ENCODE results near the gene CYS1.
A peak's percentile ranks its signal among the peaks of the same experiment; 100 is the strongest.
"Not testable (repeated sequence)": the region's sequence is repeated elsewhere in the genome, so short reads cannot be mapped to it uniquely, and the experiment has no call there.

Gene CYS1

GRCh38 chr2:10120158-10120876, 40.1 kb upstream of the CYS1 start:
- Histone ChIP-seq H3K4me1 (ENCODE audit: control insufficient read depth, insufficient read depth, low read length) (peaks cover 20% of the 10 kb centered on the region), H3K9ac (ENCODE audit: low read length in 2 of 2) (peak overlapping the region; percentile 62), H3K9me3 (ENCODE audit: control insufficient read depth in 2 of 2, low read length in 2 of 2) (no peaks in the 10 kb centered on the region), H3K4me3 (ENCODE audit: low read length in 2 of 2) (peak overlapping the region; percentile 59 to 85), H3K27ac (ENCODE audit: low read length) (no peak overlapping the region), H3K36me3 (ENCODE audit: control insufficient read depth in 2 of 2, insufficient read depth in 2 of 2, low read length in 2 of 2) (no peaks in the 10 kb centered on the region), H3K27me3 (ENCODE audit: control insufficient read depth in 1 of 2, insufficient read depth in 2 of 2, low read length in 2 of 2) (peaks cover 11% of the 10 kb centered on the region in 2 donors)

- Histone ChIP-seq H3K27me3 (ENCODE audit: control insufficient read depth in 1 of 2, insufficient read depth in 2 of 2, low read length in 2 of 2) (peaks cover 11% of the 10 kb centered on the region in 2 donors), H3K36me3 (ENCODE audit: control insufficient read depth in 2 of 2, insufficient read depth in 2 of 2, low read length in 2 of 2) (no peaks in the 10 kb centered on the region), H3K9me3 (ENCODE audit: control insufficient read depth in 2 of 2, low read length in 2 of 2) (no peaks in the 10 kb centered on the region), H3K9ac (ENCODE audit: low read length in 2 of 2) (no peak overlapping the region), H3K4me1 (ENCODE audit: control insufficient read depth, insufficient read depth, low read length) (peaks cover 20% of the 10 kb centered on the region), H3K27ac (ENCODE audit: low read length) (no peak overlapping the region), H3K4me3 (ENCODE audit: low read length in 2 of 2) (peak overlapping the region; percentile 59 to 85)
These were observed 39.5 kb upstream of the CYS1 start for GRCh38 chr2:10119601-10120157.

- Histone ChIP-seq H3K36me3 (ENCODE audit: control insufficient read depth in 2 of 2, insufficient read depth in 2 of 2, low read length in 2 of 2) (no peaks in the 10 kb centered on the region), H3K27ac (ENCODE audit: low read length) (no peak overlapping the region)
These were observed 38.8 kb upstream of the CYS1 start for GRCh38 chr2:10119027-10119325.

GRCh38 chr2:10109311-10109710, 29.1 kb upstream of the CYS1 start:
- Histone ChIP-seq H3K9ac (ENCODE audit: low read length in 2 of 2) (no peak overlapping the region), H3K4me1 (ENCODE audit: control insufficient read depth, insufficient read depth, low read length) (no peaks in the 10 kb centered on the region), H3K4me3 (ENCODE audit: low read length in 2 of 2) (no peak overlapping the region), H3K36me3 (ENCODE audit: control insufficient read depth in 2 of 2, insufficient read depth in 2 of 2, low read length in 2 of 2) (no peaks in the 10 kb centered on the region), H3K9me3 (ENCODE audit: control insufficient read depth in 2 of 2, low read length in 2 of 2) (no peaks in the 10 kb centered on the region), H3K27me3 (ENCODE audit: control insufficient read depth in 1 of 2, insufficient read depth in 2 of 2, low read length in 2 of 2) (no peaks in the 10 kb centered on the region), H3K27ac (ENCODE audit: low read length) (no peak overlapping the region)

More at GRCh38 chr2:10119027-10119325, 38.8 kb upstream of the CYS1 start:
- Histone ChIP-seq H3K27me3 (ENCODE audit: control insufficient read depth in 1 of 2, insufficient read depth in 2 of 2, low read length in 2 of 2) (peaks cover 11% of the 10 kb centered on the region in 2 donors), H3K9me3 (ENCODE audit: control insufficient read depth in 2 of 2, low read length in 2 of 2) (no peaks in the 10 kb centered on the region), H3K9ac (ENCODE audit: low read length in 2 of 2) (no peak overlapping the region), H3K4me1 (ENCODE audit: control insufficient read depth, insufficient read depth, low read length) (peaks cover 20% of the 10 kb centered on the region), H3K4me3 (ENCODE audit: low read length in 2 of 2) (no peak overlapping the region)

- H3K4me1 ChIP-seq (ENCODE audit: control insufficient read depth, insufficient read depth, low read length); H3K4me3 ChIP-seq (ENCODE audit: low read length in 2 of 2); H3K27ac ChIP-seq (ENCODE audit: low read length); H3K36me3 ChIP-seq (ENCODE audit: control insufficient read depth in 2 of 2, insufficient read depth in 2 of 2, low read length in 2 of 2); H3K9me3 ChIP-seq (ENCODE audit: control insufficient read depth in 2 of 2, low read length in 2 of 2); H3K9ac ChIP-seq (ENCODE audit: low read length in 2 of 2); H3K27me3 ChIP-seq (ENCODE audit: control insufficient read depth in 1 of 2, insufficient read depth in 2 of 2, low read length in 2 of 2): not testable (repeated sequence)
These were observed 24.7 kb upstream of the CYS1 start for GRCh38 chr2:10104906-10105305.

GRCh38 chr2:10103179-10103578, 23.0 kb upstream of the CYS1 start:
- Histone ChIP-seq H3K36me3 (ENCODE audit: control insufficient read depth in 2 of 2, insufficient read depth in 2 of 2, low read length in 2 of 2) (no peaks in the 10 kb centered on the region), H3K4me3 (ENCODE audit: low read length in 2 of 2) (no peak overlapping the region), H3K9me3 (ENCODE audit: control insufficient read depth in 2 of 2, low read length in 2 of 2) (no peaks in the 10 kb centered on the region), H3K9ac (ENCODE audit: low read length in 2 of 2) (no peak overlapping the region), H3K27me3 (ENCODE audit: control insufficient read depth in 1 of 2, insufficient read depth in 2 of 2, low read length in 2 of 2) (no peaks in the 10 kb centered on the region), H3K4me1 (ENCODE audit: control insufficient read depth, insufficient read depth, low read length) (no peaks in the 10 kb centered on the region), H3K27ac (ENCODE audit: low read length) (no peak overlapping the region)

GRCh38 chr2:10101491-10101890, 21.3 kb upstream of the CYS1 start:
- Histone ChIP-seq H3K4me1 (ENCODE audit: control insufficient read depth, insufficient read depth, low read length) (peaks cover 2% of the 10 kb centered on the region), H3K27ac (ENCODE audit: low read length) (no peak overlapping the region), H3K36me3 (ENCODE audit: control insufficient read depth in 2 of 2, insufficient read depth in 2 of 2, low read length in 2 of 2) (no peaks in the 10 kb centered on the region), H3K27me3 (ENCODE audit: control insufficient read depth in 1 of 2, insufficient read depth in 2 of 2, low read length in 2 of 2) (no peaks in the 10 kb centered on the region), H3K9ac (ENCODE audit: low read length in 2 of 2) (no peak overlapping the region), H3K9me3 (ENCODE audit: control insufficient read depth in 2 of 2, low read length in 2 of 2) (no peaks in the 10 kb centered on the region), H3K4me3 (ENCODE audit: low read length in 2 of 2) (no peak overlapping the region)

- H3K27me3 ChIP-seq (ENCODE audit: control insufficient read depth in 1 of 2, insufficient read depth in 2 of 2, low read length in 2 of 2) = peaks cover 0 to 2% of the 10 kb centered on the region in 2 donors
- H3K9me3 ChIP-seq (ENCODE audit: control insufficient read depth in 2 of 2, low read length in 2 of 2) = no peaks in the 10 kb centered on the region
- no peak overlapping the region for H3K27ac ChIP-seq (ENCODE audit: low read length)
- H3K4me3 ChIP-seq (ENCODE audit: low read length in 2 of 2) = no peak overlapping the region
- H3K36me3 ChIP-seq (ENCODE audit: control insufficient read depth in 2 of 2, insufficient read depth in 2 of 2, low read length in 2 of 2) = no peaks in the 10 kb centered on the region
- peaks cover 2% of the 10 kb centered on the region for H3K4me1 ChIP-seq (ENCODE audit: control insufficient read depth, insufficient read depth, low read length)
- no peak overlapping the region for H3K9ac ChIP-seq (ENCODE audit: low read length in 2 of 2)
These were observed 17.3 kb upstream of the CYS1 start for GRCh38 chr2:10097352-10098148.

- Histone ChIP-seq H3K9ac (ENCODE audit: low read length in 2 of 2) (no peak overlapping the region), H3K4me3 (ENCODE audit: low read length in 2 of 2) (no peak overlapping the region), H3K27ac (ENCODE audit: low read length) (no peak overlapping the region), H3K36me3 (ENCODE audit: control insufficient read depth in 2 of 2, insufficient read depth in 2 of 2, low read length in 2 of 2) (no peaks in the 10 kb centered on the region), H3K9me3 (ENCODE audit: control insufficient read depth in 2 of 2, low read length in 2 of 2) (no peaks in the 10 kb centered on the region), H3K4me1 (ENCODE audit: control insufficient read depth, insufficient read depth, low read length) (peaks cover 2% of the 10 kb centered on the region), H3K27me3 (ENCODE audit: control insufficient read depth in 1 of 2, insufficient read depth in 2 of 2, low read length in 2 of 2) (peaks cover under 1 to 2% of the 10 kb centered on the region in 2 donors)
These were observed 16.4 kb upstream of the CYS1 start for GRCh38 chr2:10096641-10097040.

- Histone ChIP-seq H3K27ac (ENCODE audit: low read length) (no peak overlapping the region), H3K9ac (ENCODE audit: low read length in 2 of 2) (no peak overlapping the region), H3K27me3 (ENCODE audit: control insufficient read depth in 1 of 2, insufficient read depth in 2 of 2, low read length in 2 of 2) (peaks cover 6% of the 10 kb centered on the region in 2 donors), H3K4me3 (ENCODE audit: low read length in 2 of 2) (no peak overlapping the region), H3K9me3 (ENCODE audit: control insufficient read depth in 2 of 2, low read length in 2 of 2) (no peaks in the 10 kb centered on the region), H3K4me1 (ENCODE audit: control insufficient read depth, insufficient read depth, low read length) (peaks cover 7% of the 10 kb centered on the region), H3K36me3 (ENCODE audit: control insufficient read depth in 2 of 2, insufficient read depth in 2 of 2, low read length in 2 of 2) (no peaks in the 10 kb centered on the region)
These were observed 15.0 kb upstream of the CYS1 start for GRCh38 chr2:10095175-10095574.
